GM19099 (cell line): ENCODE results near the gene MXRA7.

ENCODE experiments used
- POLR2A ChIP-seq: IDR thresholded peaks from 3 replicates; pipeline ENCODE4 v1.6.1; 2011; ENCODE audit warnings: low read depth; ENCODE audit not compliant: insufficient read length; ENCODE audit errors: extremely low read depth

MXRA7 gene

GRCh38 chr17:76667491-76667755 is 43.3 kb downstream of the MXRA7 start:
- no peak for TF ChIP-seq POLR2A

- TF ChIP-seq POLR2A: no peak
Observed at GRCh38 chr17:76660656-76661042, 50.1 kb downstream of the MXRA7 start.

DNA sequence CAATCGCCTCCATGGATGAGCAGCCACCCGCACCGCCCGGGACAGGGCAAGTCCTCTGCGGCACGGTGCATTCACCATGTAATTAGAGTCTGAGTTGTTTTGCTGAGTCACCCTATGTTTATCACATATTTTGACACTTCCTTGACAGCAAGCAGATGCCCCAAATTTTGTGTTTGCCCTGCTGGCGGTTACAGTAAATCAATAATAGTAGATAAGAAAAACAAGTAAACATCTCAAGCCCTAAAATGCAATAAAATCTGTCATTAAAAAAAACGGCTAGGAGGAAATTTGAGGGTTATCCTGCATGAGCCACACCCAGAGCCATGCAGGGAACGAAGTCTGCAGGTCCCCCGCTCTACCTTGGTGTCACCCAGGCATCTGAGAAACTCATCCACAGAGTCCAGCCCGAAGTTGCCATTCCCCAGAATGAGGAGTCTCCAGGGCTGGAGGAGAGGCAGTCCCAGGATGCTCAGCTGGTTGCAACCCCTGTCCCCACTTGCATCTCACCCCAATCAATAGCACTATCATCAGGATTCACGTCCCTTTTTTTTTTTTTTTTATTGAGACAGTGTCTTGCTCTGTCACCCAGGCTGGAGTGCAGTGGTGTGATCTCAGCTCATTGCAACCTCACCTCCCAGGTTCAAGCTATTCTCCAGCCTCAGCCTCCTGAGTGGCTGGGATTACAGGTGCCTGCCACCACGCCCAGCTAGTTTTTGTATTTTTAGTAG is 50.7 kb downstream of the MXRA7 start:
- TF ChIP-seq POLR2A: no peak

GRCh38 chr17:76658242-76658662 is 52.5 kb downstream of the MXRA7 start:
- TF ChIP-seq POLR2A: no peak

DNA sequence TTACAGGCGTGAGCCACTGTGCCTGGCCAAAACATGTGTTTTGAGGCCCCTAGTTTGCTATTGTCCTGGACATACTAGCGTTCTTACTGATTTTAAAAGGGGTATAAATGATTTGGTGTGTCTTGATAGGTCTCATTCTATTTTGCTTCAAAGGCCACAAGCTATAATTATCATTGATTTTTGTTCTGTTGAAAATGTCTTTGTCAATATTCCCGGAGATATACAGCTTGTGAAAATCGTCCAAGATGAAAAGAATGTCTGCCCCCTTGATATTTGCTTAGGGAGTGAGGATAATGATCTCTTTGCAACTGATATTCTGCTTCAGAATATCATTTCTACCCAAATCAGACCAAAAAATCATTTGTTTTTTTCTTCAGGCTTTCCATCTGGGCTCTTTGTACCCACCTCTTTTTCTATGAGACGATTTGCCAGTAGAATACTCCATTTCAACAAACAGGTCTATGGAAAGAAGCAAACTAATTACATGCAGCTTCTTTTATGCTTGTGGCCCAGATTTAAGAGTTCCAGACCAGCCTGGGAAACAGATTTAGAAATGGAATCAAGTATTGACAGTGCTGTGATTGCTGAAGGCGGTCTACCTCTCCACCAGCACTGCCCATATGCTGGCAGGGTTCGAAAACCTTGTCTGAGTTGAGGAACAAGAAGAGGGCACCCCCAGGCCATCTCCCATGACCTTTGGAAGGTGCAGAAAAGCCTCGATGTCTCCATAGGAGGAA is 53.1 kb downstream of the MXRA7 start:
- no peak for TF ChIP-seq POLR2A

GRCh38 chr17:76654408-76654807 is 56.4 kb downstream of the MXRA7 start:
- no peak for TF ChIP-seq POLR2A

GRCh38 chr17:76650504-76650903 is 60.3 kb downstream of the MXRA7 start:
- TF ChIP-seq POLR2A: no peak

GRCh38 chr17:76646712-76647111 is 64.1 kb downstream of the MXRA7 start:
- no peak for TF ChIP-seq POLR2A

GRCh38 chr17:76645481-76645880 is 65.3 kb downstream of the MXRA7 start:
- no peak for TF ChIP-seq POLR2A

- TF ChIP-seq POLR2A: no peak
Observed at GRCh38 chr17:76644995-76645394, 65.8 kb downstream of the MXRA7 start.

DNA sequence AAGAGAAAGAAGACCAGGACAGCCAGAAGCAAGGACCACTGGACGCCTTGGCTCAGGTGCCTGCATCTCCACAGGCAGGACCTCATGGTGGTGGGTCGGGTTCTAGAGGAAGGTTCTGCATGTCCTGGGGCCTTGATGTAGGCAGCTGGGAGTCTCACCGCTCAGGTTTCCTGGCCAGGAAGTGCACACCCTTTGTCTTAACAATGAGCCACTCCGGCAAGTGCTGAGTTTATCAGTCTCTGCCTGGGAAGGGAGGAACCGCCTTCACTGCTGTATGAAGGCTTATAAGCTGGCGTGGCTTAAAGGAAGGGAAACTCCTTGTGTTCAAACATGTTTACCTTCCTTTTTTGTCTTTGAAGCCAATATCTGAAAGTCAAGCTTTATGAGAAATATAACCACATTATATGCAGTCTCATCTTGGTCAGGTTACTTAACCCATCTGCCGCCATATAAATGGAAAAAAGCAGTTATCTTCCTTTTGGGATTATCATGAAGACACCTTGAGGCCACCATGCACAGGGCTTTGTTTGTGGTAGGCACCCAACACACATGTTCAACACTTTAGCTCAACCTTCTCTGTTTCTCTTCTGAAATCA is 67.1 kb downstream of the MXRA7 start, which contains the start of gene ST6GALNAC1:
Gene ST6GALNAC1 (minus strand): TSS at position 205 of the 596 bp plus-strand sequence. CDS start 119 bp downstream, at position 86.
- TF ChIP-seq POLR2A: no peak

- TF ChIP-seq POLR2A: no peak
Observed at GRCh38 chr17:76642994-76643393, 67.8 kb downstream of the MXRA7 start.

GRCh38 chr17:76642032-76642561 is 68.7 kb downstream of the MXRA7 start:
- no peak for TF ChIP-seq POLR2A

GRCh38 chr17:76641501-76641900 is 69.3 kb downstream of the MXRA7 start:
- TF ChIP-seq POLR2A: no peak

DNA sequence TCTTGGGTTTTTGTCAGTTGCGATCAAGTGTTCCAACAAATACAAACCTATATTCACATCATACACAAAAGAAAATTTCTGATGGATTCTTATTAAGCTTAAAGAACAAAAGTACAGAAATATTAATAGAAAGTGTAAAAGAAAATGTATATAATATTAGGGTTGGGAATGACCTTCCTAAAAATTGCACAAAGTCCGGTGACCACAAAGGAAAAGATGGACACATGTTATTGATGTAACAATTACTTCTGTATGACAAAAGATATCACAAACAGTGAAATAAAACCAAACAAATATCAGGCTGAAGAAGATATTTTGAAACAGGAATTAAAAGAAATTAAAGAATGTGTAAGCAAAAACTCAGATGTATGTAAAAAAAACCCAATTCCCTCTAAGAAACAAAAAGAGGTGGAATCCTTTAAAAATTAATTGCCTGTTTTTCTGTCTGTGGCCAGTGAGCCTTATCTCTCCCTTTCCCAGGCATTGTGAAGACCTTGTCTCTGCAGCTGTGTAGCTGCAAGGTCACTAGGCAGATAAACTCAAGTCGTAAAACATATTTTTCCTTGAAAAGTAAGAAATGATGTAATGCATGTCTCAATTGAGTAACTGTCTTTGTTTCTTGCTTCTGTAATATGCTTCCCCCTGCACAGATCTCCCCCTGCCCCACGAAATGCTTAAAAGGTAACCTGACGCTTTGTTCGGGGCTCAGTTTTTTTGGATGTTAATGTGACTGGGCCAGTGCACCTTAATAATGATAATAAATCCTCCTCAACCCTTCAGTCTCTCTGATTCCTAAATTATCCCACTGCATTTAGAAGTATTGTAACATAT is 70.0 kb downstream of the MXRA7 start:
- TF ChIP-seq POLR2A: no peak
